Mucosa of descending colon (tissue), 3 donors: ENCODE results near the gene ZNF618. TPM values are rescaled to one million over a fixed set of nuclear protein-coding genes. Genes with fewer than 3 reads are reported as not detected.

Experiments used
- ATAC-seq: fragments of 200-7000 bp; cut with Tn5 transposase; one replicate; pipeline ENCODE4 v1.9.1; 2020; ENCODE audit warnings: mild to moderate bottlenecking, moderate library complexity
- DNase-seq, 3 donors: peaks; one replicate each; pipeline ENCODE4 v3.0.0-alpha.2; 2020
- H3K36me3 ChIP-seq: fragments of 200-600 bp; one replicate; pipeline ENCODE4 v1.8.0; 2021; ENCODE audit warnings: low read depth, mild to moderate bottlenecking
- H3K4me1 ChIP-seq: fragments of 200-600 bp; one replicate; pipeline ENCODE4 v1.8.0; 2021; ENCODE audit warnings: low read depth, mild to moderate bottlenecking
- H3K4me3 ChIP-seq: fragments of 200-600 bp; one replicate; pipeline ENCODE4 v1.8.0; 2021; ENCODE audit warnings: mild to moderate bottlenecking
- H3K9me3 ChIP-seq: fragments of 200-600 bp; one replicate; pipeline ENCODE4 v1.8.0; 2021; ENCODE audit warnings: mild to moderate bottlenecking
- intact Hi-C, 2 donors: fragments of 100-400 bp; cut with DNase I in 1 of 2; cut with micrococcal nuclease in 1 of 2; formaldehyde crosslinking; loops; one replicate each; pipeline versions ENCODE4 v1.11.0 to v1.11.1; 2022; cut with DNase I, micrococcal nuclease
- total RNA-seq, 3 donors: library from RNA; stranded (reverse); fragmentation: NEBNext Ultra II Directional in 2 of 3; extraction: Animal tissue kit (Norgen Biotek cat#: 25700) in 2 of 3; gene quantifications; one replicate each; pipeline versions ENCODE4 v1.2.1 to v1.2.4, GENCODE V29; 2021 to 2023
- TF ChIP-seq, protein P1 (sequence below): fragments of 200-600 bp; IDR thresholded peaks from one replicate; pipeline ENCODE4 v1.8.0; 2022; ENCODE audit warnings: antibody characterized with exemption, mild to moderate bottlenecking
- donor health status: DM: no; HTN: no; CAD: no; lungs with moderate emphysema.
- donor health status: DM: no; HTN: no; CAD: no.
- donor health status: DM: no; HTN: yes; CAD: no.

ZNF618 gene
- total RNA-seq, 3 donors from 2014 or later, result 2.7 to 6.2 (median 3.7) TPM

GRCh38 chr9:113973226-113973625, 97.1 kb downstream of the ZNF618 start:
- ATAC-seq, result no peak
- peaks cover 5% of the 10 kb centered on the region for H3K4me1 ChIP-seq
- intact Hi-C loops, result no loop called here

DNA sequence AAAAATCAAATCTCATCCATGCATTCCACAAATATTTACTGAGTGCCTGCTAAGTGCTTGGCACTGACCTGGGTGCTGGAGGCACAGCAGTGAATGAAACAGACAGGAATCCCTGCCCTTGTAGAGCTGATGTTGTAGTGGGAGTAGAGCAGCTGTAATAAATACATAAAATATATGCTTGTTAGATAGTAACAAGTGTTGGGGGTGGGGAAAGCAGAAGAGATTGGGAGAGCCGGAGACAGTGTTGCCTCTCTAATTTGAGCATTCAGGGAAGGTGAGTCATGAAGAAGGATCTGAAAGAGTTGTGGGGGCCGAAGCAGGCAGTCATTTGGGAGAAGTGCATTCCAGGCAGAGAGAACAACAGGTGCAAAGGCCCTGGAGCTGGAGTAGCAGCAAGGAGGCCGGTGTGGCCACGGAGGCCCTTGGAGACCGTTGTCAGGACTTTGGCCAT, 97.9 kb downstream of the ZNF618 start:
- no peak for DNase-seq
- TF ChIP-seq, protein P1, sequence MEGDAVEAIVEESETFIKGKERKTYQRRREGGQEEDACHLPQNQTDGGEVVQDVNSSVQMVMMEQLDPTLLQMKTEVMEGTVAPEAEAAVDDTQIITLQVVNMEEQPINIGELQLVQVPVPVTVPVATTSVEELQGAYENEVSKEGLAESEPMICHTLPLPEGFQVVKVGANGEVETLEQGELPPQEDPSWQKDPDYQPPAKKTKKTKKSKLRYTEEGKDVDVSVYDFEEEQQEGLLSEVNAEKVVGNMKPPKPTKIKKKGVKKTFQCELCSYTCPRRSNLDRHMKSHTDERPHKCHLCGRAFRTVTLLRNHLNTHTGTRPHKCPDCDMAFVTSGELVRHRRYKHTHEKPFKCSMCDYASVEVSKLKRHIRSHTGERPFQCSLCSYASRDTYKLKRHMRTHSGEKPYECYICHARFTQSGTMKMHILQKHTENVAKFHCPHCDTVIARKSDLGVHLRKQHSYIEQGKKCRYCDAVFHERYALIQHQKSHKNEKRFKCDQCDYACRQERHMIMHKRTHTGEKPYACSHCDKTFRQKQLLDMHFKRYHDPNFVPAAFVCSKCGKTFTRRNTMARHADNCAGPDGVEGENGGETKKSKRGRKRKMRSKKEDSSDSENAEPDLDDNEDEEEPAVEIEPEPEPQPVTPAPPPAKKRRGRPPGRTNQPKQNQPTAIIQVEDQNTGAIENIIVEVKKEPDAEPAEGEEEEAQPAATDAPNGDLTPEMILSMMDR, result no peak
- ATAC-seq, result no peak

More at GRCh38 chr9:113973226-113973625, 97.1 kb downstream of the ZNF618 start:
- DNase-seq, result no peak
- TF ChIP-seq, protein P1, result no peak
- H3K9me3 ChIP-seq, result no peaks in the 10 kb centered on the region
- no peak overlapping the region for H3K4me3 ChIP-seq
- H3K36me3 ChIP-seq, result no peaks in the 10 kb centered on the region

DNA sequence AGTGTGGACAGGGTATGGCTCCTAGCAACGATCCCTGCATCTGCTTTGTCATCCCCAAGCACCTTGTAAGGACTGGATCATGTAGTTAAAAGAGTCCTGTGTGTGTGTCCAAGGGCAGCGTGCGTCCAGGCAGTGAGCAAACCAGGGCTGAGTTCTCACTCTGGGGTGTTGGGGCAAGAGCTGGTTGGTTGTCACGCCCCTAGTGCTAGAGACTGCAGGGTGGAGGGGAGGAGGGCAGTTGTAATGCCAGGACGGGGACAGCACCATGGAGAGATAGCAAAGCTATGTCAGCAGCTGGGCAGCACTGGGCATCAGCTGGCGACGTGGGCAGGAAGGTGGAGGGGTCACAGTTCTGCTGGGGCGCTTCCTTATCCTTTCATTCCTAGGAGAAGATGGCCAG, 100.8 kb downstream of the ZNF618 start:
- Histone ChIP-seq H3K9me3 (no peaks in the 10 kb centered on the region), H3K36me3 (no peaks in the 10 kb centered on the region), H3K4me1 (peaks cover 5% of the 10 kb centered on the region), H3K4me3 (no peak overlapping the region)
- TF ChIP-seq, protein P1, result no peak
- DNase-seq (no peak), ATAC-seq (no peak)
- intact Hi-C loops, result no loop called here

More for the DNA sequence above, 97.9 kb downstream of the ZNF618 start:
- no peaks in the 10 kb centered on the region for H3K9me3 ChIP-seq
- peaks cover 5% of the 10 kb centered on the region for H3K4me1 ChIP-seq
- H3K4me3 ChIP-seq, result no peak overlapping the region
- H3K36me3 ChIP-seq, result no peaks in the 10 kb centered on the region
- intact Hi-C loops, result no loop called here

- ATAC-seq, result no peak
- no peaks in the 10 kb centered on the region for H3K36me3 ChIP-seq
- H3K4me3 ChIP-seq, result no peak overlapping the region
- TF ChIP-seq, protein P1, result no peak
- no peaks in the 10 kb centered on the region for H3K9me3 ChIP-seq
- no peak for DNase-seq
- intact Hi-C loops, result no loop called here
- H3K4me1 ChIP-seq, result no peaks in the 10 kb centered on the region
Measured at GRCh38 chr9:113978725-113979342, 102.7 kb downstream of the ZNF618 start.

GRCh38 chr9:113979343-113980127, 103.4 kb downstream of the ZNF618 start:
- intact Hi-C loops, result no loop called here
- DNase-seq (no peak), ATAC-seq (no peak)
- Histone ChIP-seq H3K4me1 (no peaks in the 10 kb centered on the region), H3K9me3 (no peaks in the 10 kb centered on the region), H3K4me3 (no peak overlapping the region), H3K36me3 (no peaks in the 10 kb centered on the region)
- TF ChIP-seq, protein P1, result no peak
